K562 (cell line): ENCODE results near the gene CNTN5.

Source experiments
- GABPB1 ChIP-seq: sonication (generic); formaldehyde crosslinking; IDR thresholded peaks from 2 replicates; pipeline ENCODE4 v1.8.0; 2022; ENCODE audit warnings: mild to moderate bottlenecking, missing genetic modification reagents
- RNF2 ChIP-seq: sonication (generic); IDR thresholded peaks from 2 replicates; pipeline ENCODE4 v1.6.1; 2016
- SREBF1 ChIP-seq: fragments of 150-350 bp; IDR thresholded peaks from 2 replicates; pipeline ENCODE4 v1.6.1; 2014; ENCODE audit warnings: antibody characterized with exemption, low read depth, low read length, borderline replicate concordance
- TAF1 ChIP-seq: IDR thresholded peaks from 2 replicates; pipeline ENCODE4 v1.6.1; 2011; ENCODE audit warnings: mild to moderate bottlenecking, low read length, moderate library complexity; ENCODE audit not compliant: insufficient read depth, control insufficient read depth, severe bottlenecking; ENCODE audit errors: extremely low read depth
- ZBTB9 ChIP-seq: fragments of 450-650 bp; formaldehyde crosslinking; IDR thresholded peaks from 2 replicates; pipeline ENCODE4 v1.4.0; 2020; ENCODE audit warnings: mild to moderate bottlenecking, moderate library complexity
- ZNF561 ChIP-seq: fragments of 450-650 bp; formaldehyde crosslinking; conservative IDR thresholded peaks from 2 replicates; pipeline ENCODE4 v1.4.0; 2020; ENCODE audit warnings: mild to moderate bottlenecking, moderate library complexity
- ZNF589 ChIP-seq: fragments of 200-800 bp; sonication (Bioruptor generic); IDR thresholded peaks from 2 replicates; pipeline ENCODE4 v1.6.1; 2016; ENCODE audit warnings: low read depth, missing genetic modification characterization, missing compliant biosample characterization
- ZZZ3 ChIP-seq: fragments of 450-650 bp; IDR thresholded peaks from 2 replicates; pipeline ENCODE4 v1.6.1; 2016; ENCODE audit warnings: antibody characterized with exemption, mild to moderate bottlenecking, moderate library complexity
- TF ChIP-seq, protein P1 (sequence below), 3 experiments: IDR thresholded peaks in 2 of 3; conservative IDR thresholded peaks in 1 of 3; 2 replicates each; pipeline ENCODE4 v1.5.1; 2011 to 2012; ENCODE audit warnings: low read length in 3 of 3, mild to moderate bottlenecking in 3 of 3, control low read depth in 2 of 3, improper control_type of control experiment in 1 of 3, inconsistent platforms in 1 of 3, low read depth in 1 of 3, mixed read lengths in 1 of 3, moderate library complexity in 1 of 3; ENCODE audit not compliant: insufficient read depth in 2 of 3
- TF ChIP-seq, protein P2 (sequence below): sonication (generic); formaldehyde crosslinking; IDR thresholded peaks from 2 replicates; pipeline ENCODE4 v1.8.0; 2022; ENCODE audit warnings: mild to moderate bottlenecking, low read depth, missing genetic modification reagents
- TF ChIP-seq, protein P3 (sequence below): sonication (generic); formaldehyde crosslinking; IDR thresholded peaks from 2 replicates; pipeline ENCODE4 v1.8.1; 2023; ENCODE audit warnings: mild to moderate bottlenecking, missing genetic modification reagents

GRCh38 chr11:100296051-100296679 lies 1275.4 kb downstream of the CNTN5 start:
- no peak for TF ChIP-seq ZNF561 (CRISPR knock-in tag)
- no peak for TF ChIP-seq ZNF589 (CRISPR knock-in tag)
- TF ChIP-seq, protein P1, sequence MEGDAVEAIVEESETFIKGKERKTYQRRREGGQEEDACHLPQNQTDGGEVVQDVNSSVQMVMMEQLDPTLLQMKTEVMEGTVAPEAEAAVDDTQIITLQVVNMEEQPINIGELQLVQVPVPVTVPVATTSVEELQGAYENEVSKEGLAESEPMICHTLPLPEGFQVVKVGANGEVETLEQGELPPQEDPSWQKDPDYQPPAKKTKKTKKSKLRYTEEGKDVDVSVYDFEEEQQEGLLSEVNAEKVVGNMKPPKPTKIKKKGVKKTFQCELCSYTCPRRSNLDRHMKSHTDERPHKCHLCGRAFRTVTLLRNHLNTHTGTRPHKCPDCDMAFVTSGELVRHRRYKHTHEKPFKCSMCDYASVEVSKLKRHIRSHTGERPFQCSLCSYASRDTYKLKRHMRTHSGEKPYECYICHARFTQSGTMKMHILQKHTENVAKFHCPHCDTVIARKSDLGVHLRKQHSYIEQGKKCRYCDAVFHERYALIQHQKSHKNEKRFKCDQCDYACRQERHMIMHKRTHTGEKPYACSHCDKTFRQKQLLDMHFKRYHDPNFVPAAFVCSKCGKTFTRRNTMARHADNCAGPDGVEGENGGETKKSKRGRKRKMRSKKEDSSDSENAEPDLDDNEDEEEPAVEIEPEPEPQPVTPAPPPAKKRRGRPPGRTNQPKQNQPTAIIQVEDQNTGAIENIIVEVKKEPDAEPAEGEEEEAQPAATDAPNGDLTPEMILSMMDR (IDR thresholded peaks at IDR 0.05 in 2 of 3, conservative IDR thresholded peaks at IDR 0.05 in 1 of 3; ENCODE audit: insufficient read depth in 2 of 3, low read depth in 1 of 3, low read length in 3 of 3) = no peak
- no peak for TF ChIP-seq SREBF1
- no peak for TF ChIP-seq ZBTB9
- TF ChIP-seq, protein P2, sequence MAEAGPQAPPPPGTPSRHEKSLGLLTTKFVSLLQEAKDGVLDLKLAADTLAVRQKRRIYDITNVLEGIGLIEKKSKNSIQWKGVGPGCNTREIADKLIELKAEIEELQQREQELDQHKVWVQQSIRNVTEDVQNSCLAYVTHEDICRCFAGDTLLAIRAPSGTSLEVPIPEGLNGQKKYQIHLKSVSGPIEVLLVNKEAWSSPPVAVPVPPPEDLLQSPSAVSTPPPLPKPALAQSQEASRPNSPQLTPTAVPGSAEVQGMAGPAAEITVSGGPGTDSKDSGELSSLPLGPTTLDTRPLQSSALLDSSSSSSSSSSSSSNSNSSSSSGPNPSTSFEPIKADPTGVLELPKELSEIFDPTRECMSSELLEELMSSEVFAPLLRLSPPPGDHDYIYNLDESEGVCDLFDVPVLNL (CRISPR knock-in tag) = no peak
- TF ChIP-seq RNF2 = no peak
- TF ChIP-seq GABPB1 (CRISPR knock-in tag) = no peak
- no peak for TF ChIP-seq ZZZ3
- TF ChIP-seq, protein P3, sequence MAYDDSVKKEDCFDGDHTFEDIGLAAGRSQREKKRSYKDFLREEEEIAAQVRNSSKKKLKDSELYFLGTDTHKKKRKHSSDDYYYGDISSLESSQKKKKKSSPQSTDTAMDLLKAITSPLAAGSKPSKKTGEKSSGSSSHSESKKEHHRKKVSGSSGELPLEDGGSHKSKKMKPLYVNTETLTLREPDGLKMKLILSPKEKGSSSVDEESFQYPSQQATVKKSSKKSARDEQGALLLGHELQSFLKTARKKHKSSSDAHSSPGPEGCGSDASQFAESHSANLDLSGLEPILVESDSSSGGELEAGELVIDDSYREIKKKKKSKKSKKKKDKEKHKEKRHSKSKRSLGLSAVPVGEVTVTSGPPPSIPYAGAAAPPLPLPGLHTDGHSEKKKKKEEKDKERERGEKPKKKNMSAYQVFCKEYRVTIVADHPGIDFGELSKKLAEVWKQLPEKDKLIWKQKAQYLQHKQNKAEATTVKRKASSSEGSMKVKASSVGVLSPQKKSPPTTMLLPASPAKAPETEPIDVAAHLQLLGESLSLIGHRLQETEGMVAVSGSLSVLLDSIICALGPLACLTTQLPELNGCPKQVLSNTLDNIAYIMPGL (CRISPR knock-in tag) = no peak
- TF ChIP-seq TAF1 = no peak
